SK-MEL-5 (cell line): Measurements from ENCODE around the gene TPRN. TPM values are rescaled to one million over a fixed set of nuclear protein-coding genes. Genes with fewer than 3 reads are reported as not detected.

Experiments
- DNase-seq: peaks from one replicate; pipeline ENCODE4 v3.0.0-alpha.2; 2016; ENCODE audit warnings: low read depth, low spot score
- in situ Hi-C: cut with HindIII; loops from 2 replicates; pipeline ENCODE4 v1.10.0; 2016; ENCODE audit warnings: low sequenced_read_pairs, high pct_unique_total_duplicates, low pct_unique_long_range_greater_than_20kb
- total RNA-seq: library from RNA; depleted of rRNA; stranded (reverse); fragments of >200 nt; shearing (Covaris generic); gene quantifications from 2 replicates; pipeline ENCODE4 v1.2.3, GENCODE V29; 2014

Gene TPRN
- total RNA-seq, 1 experiment from 2014 or later, result 8.6 TPM

DNA sequence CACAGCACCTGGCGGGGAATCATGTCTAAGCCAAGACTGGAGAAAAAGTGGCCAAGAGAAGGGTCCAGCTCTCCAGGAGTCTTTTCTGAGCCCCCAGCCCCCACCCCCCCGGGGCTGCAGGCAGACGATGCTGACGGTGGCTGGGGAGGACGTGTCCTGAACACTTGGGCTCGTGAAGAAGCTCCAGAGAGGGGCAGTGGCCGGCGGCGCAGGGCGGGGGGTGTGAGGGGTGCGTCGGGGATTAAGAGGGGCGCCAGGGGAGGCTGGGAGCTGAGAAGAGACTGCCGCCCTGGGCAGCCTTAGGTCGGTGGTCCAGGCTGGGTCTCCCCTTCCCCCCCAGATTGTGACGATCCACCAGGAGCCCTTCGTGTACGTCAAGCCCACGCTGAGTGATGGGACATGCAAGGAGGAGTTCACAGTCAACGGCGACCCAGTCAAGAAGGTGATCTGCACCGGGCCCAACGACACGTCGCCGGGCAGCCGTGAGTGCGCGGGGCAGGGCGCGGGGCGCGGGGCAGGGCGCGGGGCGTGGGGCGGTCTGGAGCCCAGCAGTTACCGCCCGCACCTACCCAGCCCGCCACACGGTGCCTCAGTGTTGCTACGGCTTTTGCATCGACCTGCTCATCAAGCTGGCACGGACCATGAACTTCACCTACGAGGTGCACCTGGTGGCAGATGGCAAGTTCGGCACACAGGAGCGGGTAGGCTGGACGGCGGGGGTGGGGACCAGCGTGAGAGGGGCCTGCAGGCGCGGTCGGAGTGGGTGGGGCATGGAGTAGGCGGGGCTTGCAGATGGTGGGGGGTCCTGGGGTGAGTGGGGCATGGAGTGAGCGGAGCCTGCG is 39.6 kb downstream of the TPRN start:
- in situ Hi-C loops, result no loop called here

GRCh38 chr9:137160054-137160425 is 40.5 kb downstream of the TPRN start:
- DNase-seq, result no peak
- in situ Hi-C loops, result no loop called here

More for the DNA sequence above, 39.6 kb downstream of the TPRN start:
- no peak for DNase-seq

DNA sequence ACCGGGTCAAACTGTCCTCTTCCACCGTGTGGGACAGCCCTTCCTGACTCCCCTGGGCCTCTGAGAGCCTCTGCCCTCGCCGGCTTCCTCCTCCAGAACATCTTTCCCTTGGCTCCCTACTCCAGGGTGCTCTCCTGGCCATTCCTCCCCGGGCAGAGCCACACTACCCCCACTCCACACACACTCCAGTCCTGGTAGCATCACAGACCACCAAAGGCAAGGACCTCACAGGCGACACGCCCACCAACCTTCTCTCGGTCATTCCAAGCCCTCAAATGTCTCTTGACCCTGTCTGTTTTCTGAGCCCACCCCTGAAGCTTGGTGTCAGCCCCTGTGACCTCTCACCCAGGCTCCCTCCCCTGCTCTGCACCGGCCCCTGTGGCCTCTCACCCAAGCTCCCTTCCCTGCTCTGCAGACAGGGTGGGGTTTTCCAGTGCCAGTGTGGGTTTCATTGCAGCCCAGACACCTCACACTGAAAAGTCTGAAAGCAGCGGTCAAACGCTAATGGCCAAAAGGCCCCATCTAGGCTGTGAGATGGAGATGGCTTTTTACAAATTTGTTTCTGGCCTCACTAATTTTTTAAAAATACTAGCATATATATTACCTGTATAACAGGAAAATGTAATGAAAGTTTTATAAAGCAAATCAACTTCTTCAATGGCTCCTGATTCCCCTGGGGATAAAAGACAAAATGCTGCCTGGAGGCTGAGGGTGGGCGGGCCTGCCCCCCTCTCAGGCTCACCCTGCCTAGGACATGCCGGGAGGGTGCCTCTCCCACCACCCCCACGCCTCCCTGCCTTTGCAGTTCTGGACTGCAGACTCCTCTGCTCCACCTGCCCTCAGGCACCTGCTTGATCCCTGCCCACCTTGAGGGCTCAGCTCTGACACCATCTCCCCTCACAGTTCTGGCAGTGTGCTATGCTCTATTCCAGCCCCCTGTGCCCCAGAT is 41.2 kb downstream of the TPRN start:
- DNase-seq, result no peak
- in situ Hi-C loops, result no loop called here

DNA sequence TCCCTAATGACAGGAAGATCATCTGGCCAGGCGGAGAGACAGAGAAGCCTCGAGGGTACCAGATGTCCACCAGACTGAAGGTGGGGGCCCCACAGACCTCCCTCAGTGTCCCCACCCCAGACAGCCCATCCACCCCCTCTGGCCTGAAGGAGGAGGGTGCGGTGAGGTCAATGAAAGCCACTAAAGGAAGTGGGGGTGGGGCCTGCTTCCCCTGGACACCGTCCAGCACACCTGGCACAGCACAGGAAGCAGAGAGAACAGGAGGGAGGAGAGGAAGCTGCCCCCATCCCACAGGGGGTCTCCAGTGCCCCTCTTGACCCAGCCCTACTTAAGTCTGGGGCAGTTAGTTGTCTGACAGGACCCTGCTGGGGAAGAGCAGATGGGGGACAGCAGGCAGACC is 41.9 kb downstream of the TPRN start:
- in situ Hi-C loops, result no loop called here

DNA sequence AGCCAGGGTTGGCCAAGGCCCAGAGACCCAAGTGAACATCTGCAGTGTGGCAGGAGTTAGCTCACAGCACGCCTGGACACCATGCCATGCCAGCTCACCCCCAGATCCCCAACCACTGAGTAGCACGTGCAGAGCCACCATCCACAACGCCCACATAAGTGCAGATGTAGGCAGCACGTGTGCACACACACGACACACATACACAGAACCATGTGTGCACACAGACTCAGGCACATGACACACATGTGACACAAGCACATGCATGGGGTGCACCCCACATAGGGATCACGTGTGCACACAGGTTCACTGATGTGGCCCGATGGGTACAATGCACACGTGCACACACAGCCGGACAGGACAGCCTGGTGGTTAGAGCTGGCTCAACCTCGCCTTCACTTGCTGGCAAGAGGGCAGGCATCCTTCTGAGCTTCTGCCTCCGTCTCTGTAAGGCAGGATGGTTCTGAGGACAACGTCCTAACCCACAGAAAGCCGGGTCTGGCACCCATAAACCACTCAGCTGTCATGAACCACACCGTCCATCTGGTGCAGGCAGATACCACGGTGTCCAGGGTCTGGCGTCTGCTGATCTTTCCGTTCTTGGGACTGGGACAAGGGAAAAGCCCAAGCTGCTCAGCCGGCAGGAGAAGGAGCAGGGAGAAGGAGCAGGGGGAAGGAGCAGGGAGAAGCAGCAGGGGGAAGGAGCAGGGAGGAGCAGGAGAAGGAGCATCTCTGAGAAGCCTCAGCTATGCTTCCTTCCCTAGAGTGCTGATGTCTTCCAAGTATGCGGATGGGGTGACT is 42.7 kb downstream of the TPRN start:
- in situ Hi-C loops, result no loop called here
- no peak for DNase-seq

More for the DNA sequence above, 41.9 kb downstream of the TPRN start:
- no peak for DNase-seq

DNA sequence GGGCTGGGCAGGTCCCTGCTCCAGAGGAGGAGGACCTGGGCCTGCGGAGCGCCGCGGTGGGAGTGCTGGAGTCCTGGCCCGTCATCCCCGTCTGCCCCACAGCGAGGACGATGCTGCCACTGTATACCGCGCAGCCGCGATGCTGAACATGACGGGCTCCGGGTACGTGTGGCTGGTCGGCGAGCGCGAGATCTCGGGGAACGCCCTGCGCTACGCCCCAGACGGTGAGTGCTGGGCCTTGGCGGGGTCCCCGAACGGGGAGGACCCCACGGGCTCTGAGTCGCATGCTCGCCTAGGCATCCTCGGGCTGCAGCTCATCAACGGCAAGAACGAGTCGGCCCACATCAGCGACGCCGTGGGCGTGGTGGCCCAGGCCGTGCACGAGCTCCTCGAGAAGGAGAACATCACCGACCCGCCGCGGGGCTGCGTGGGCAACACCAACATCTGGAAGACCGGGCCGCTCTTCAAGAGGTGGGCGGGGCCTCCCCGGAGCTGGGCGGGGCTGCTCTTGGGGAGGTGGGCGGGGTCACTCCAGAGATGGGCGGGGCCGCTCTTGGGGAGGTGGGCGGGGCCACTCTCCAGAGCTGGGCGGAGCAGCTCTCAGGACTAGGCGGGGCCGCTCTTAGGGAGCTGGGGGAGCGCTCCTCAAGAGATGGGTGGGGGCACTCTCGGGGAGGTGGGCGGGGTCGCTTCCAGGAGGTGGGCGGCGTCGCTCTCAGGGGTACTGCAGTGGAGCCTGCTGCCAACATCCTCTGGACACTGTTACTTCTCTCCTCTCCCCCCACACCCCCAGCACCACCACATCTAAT is 43.8 kb downstream of the TPRN start:
- DNase-seq, result peak; percentile 44
- in situ Hi-C loops, result no loop called here

DNA sequence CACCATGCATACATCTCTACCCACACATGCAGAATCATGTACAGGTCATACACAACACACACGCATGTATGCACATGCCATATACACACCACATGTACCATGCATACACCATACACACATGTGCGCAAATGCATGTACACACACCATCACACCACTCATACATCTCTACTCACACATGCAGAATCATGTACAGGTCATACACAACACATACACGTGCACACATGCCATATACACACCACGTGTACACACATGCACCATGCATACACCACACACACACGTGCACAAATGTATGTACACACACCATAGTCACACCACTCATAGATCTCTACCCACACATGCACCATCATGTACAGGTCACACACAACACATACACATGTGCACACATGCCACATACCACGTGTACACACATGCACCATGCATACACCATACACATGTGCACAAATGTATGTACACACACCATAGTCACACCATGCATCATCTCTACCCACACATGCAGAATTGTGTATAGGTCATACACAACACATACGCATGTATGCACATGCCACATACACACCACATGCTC is 47.6 kb downstream of the TPRN start:
- in situ Hi-C loops, result no loop called here
- DNase-seq, result no peak

DNA sequence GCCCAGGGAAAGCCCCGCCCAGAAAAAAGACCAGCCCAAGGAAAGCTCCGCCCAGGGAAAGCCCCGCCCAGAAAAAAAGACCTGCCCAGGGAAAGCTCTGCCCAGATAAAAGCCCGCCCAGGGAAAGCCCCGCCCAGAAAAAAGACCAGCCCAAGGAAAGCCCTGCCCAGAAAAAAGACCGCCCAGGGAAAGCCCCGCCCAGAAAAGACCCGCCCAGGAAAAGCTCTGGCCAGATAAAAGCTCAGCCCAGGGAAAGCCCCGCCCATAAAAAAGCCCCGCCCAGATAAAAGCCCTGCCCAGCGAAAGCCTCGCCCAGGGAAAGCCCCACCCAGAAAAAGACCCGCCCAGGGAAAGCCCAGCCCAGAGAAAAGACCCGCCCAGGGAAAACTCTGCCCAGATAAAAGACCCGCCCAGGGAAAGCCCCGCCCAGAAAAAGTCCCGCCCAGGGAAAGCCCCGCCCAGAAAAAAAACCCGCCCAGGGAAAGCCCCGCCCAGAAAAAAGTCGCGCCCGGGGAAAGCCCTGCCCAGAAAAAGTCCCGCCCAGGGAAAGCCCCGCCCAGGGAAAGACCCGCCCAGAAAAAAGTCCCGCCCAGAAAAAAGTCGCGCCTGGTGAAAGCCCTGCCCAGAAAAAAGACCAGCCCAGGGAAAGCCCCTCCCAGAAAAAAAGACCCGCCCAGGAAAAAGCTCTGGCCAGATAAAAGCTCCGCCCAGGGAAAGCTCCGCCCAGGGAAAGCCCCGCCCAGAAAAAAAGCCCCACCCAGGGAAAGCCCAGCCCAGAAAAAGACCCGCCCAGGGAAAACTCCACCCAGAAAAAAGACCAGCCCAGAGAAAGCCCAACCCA is 49.7 kb downstream of the TPRN start:
- in situ Hi-C loops, result no loop called here
- peak; percentile 79 for DNase-seq

- peak; percentile 60 for DNase-seq
- in situ Hi-C loops, result no loop called here
Observed at GRCh38 chr9:137149942-137150616, 50.5 kb downstream of the TPRN start.

DNA sequence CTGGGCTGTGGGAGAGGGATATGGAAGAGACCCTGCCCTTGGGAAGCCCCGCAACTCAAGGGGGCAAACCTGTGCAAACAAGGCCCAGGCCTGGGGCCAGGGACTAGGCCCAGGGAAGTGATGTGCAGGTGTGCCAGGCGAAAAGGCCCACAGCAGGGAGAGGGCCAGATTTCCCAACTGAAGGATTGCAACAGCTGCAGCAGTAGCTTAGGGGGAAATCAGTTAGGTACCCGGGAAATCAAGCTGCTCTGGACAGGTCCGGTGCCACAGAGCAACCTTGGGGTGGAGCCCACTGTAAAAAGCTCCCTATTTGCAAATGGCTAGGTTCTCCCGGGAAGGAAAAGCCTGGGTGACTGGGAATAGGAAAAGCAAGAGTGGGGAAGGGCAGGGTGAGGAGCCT is 51.2 kb downstream of the TPRN start:
- in situ Hi-C loops, result no loop called here
- no peak for DNase-seq

DNA sequence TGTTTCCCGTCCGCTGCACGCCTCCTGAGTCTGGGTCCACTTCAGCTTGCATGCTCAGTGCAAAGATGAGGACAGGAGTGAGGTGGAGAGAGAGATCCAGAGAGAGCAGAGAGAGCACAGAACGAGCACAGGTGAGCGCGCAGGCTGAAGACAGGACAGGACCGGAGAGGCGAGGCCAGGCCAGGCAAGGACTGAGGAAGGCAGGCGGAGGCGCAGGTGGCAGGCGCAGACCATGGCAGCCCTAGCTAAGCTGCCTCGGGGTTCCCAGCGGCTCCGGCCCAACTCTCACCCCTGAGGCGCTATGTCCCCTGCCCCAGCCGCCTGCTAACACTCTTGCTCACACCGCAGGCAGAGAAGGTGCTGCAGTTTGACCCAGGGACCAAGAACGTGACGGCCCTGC is 51.9 kb downstream of the TPRN start:
- DNase-seq, result no peak
- in situ Hi-C loops, result no loop called here

GRCh38 chr9:137148242-137148641 is 52.3 kb downstream of the TPRN start:
- in situ Hi-C loops, result no loop called here
- no peak for DNase-seq

DNA sequence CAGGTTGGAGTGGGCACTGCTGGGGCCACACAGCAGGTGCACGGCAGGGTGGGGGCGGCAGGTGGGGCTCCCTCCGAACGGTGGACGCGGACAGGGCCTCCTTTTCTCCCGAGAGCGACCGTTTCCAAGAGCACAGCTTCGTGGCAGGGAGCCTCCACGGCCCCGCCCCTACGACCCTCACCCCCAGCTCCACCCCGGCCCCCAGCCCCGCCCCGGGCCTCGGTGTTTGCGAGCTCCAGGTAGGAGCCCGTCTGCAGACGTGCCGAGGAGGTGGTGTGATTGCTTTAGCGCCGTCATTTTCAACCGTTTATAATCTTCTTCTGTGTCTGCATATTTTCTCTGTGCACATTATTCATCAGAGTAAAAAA is 52.8 kb downstream of the TPRN start:
- in situ Hi-C loops, result no loop called here
- DNase-seq, result no peak

GRCh38 chr9:137147091-137147792 is 53.3 kb downstream of the TPRN start:
- in situ Hi-C loops, result no loop called here
- DNase-seq, result no peak

DNA sequence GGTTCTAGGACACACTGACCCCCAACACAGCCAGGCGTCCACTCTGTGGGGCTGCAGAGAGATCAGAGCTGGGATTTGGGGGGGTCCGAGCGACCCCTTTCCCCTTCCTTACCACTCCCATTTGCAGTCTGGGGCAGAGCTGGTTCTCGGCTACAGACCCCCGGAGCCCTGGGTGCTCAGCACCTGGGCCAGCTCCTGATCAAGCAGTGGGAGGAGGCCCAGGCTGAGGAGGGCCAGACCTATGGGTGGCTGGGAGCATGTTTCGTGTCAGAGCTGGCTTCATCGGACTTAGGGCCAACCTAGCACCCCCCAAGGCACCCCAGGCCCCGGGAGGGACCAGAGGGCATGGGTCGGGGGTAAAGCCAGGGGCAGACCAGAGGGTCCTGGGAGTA is 54.0 kb downstream of the TPRN start:
- DNase-seq, result no peak
- in situ Hi-C loops, result no loop called here
